ENCODE measurements around the gene NR4A2. TPM values are rescaled to one million over a fixed set of nuclear protein-coding genes. Genes with fewer than 3 reads are reported as not detected.

The NR4A2 gene
- polyA plus RNA-seq, 1 of the 3 experiments (the other 2 are of a cell fraction): 16.2 TPM

GRCh38 chr2:156340804-156341451 is 8.4 kb upstream of the NR4A2 start (continued):
- TF ChIP-seq ELF1 (IDR thresholded peaks at IDR 0.05) (no peak), RAD21 (IDR thresholded peaks at IDR 0.05; ENCODE audit: low read length) (no peak)

GRCh38 chr2:156340377-156340776 is 7.9 kb upstream of the NR4A2 start:
- no peaks in the 10 kb centered on the region for H3K79me2 ChIP-seq (ENCODE audit: insufficient read depth)
- H3K27ac ChIP-seq (ENCODE audit: low read depth in 2 of 2, low read length in 1 of 2): peak overlapping the region in 1 of 2 experiments; percentile 8; a peak in 1 of 4 replicates
- 43% methylated on average over 1 of the region's 1 CpG for WGBS (ENCODE audit: low lambda C conversion rate)
- H3K36me3 ChIP-seq (replicated peaks in 1 of 2; ENCODE audit: control insufficient read depth in 1 of 2, insufficient read depth in 2 of 2, low read length in 1 of 2): peaks cover 0 to 3% of the 10 kb centered on the region in 2 experiments
- H3K9me2 ChIP-seq: no peaks in the 10 kb centered on the region
- no peak for DNase-seq
- no peak overlapping the region for H3K4me3 ChIP-seq (ENCODE audit: low read depth in 2 of 2, low read length in 1 of 2)
- POLR2A ChIA-PET: no interaction called here
- H3K27me3 ChIP-seq (ENCODE audit: insufficient read depth): no peaks in the 10 kb centered on the region
- H3F3A ChIP-seq (replicated peaks; ENCODE audit: insufficient read depth): peaks cover 25% of the 10 kb centered on the region
- no peaks in the 10 kb centered on the region for H4K20me1 ChIP-seq (ENCODE audit: insufficient read depth)
- TF ChIP-seq IRF3 (IDR thresholded peaks at IDR 0.05; ENCODE audit: low read depth, low read length) (no peak), EZH2phosphoT487 (IDR thresholded peaks at IDR 0.05; ENCODE audit: borderline replicate concordance, low read depth) (no peak), MEF2A (IDR thresholded peaks at IDR 0.05; ENCODE audit: borderline replicate concordance, low read depth) (no peak), RFX5 (IDR thresholded peaks at IDR 0.05; ENCODE audit: low read length) (no peak), SIN3A (IDR thresholded peaks at IDR 0.05; ENCODE audit: borderline replicate concordance, low read depth, low read length) (no peak), ZBTB33 (IDR thresholded peaks at IDR 0.05; ENCODE audit: borderline replicate concordance, low read depth) (no peak)
- peak overlapping the region; percentile 94; the same call in 1 of the 2 replicates for H3K4me2 ChIP-seq
- H3K9me3 ChIP-seq: no peaks in the 10 kb centered on the region
- no peak overlapping the region for H2AFZ ChIP-seq (ENCODE audit: low read depth)
- H3K4me1 ChIP-seq (ENCODE audit: control insufficient read depth in 1 of 2, insufficient read depth in 2 of 2, low read depth in 1 of 2, low read length in 1 of 2): peaks cover 9 to 10% of the 10 kb centered on the region in 2 experiments; a peak in 3 of 4 replicates
- no peak overlapping the region for H3K9ac ChIP-seq
- CTCF ChIA-PET: interaction anchor here (0.6 to 1.9 kb wide), 3 partner anchors 246 to 1472 kb away, joined by 3 to 8 read pairs (median 3); no protein-coding TSS in a partner anchor

GRCh38 chr2:156339865-156340264 is 7.3 kb upstream of the NR4A2 start:
- Histone ChIP-seq H3K4me2 (no peak overlapping the region), H3K79me2 (ENCODE audit: insufficient read depth) (no peaks in the 10 kb centered on the region), H3F3A (replicated peaks; ENCODE audit: insufficient read depth) (peaks cover 29% of the 10 kb centered on the region), H3K9me2 (no peaks in the 10 kb centered on the region), H3K27ac (ENCODE audit: low read depth in 2 of 2, low read length in 1 of 2) (peak overlapping the region in 1 of 2 experiments; percentile 8; a peak in 1 of 4 replicates), H3K4me1 (ENCODE audit: control insufficient read depth in 1 of 2, insufficient read depth in 2 of 2, low read depth in 1 of 2, low read length in 1 of 2) (peaks cover 9 to 10% of the 10 kb centered on the region in 2 experiments; a peak in 3 of 4 replicates), H3K4me3 (ENCODE audit: low read depth in 2 of 2, low read length in 1 of 2) (no peak overlapping the region), H3K36me3 (replicated peaks in 1 of 2; ENCODE audit: control insufficient read depth in 1 of 2, insufficient read depth in 2 of 2, low read length in 1 of 2) (peaks cover 0 to 3% of the 10 kb centered on the region in 2 experiments), H3K9ac (no peak overlapping the region), H3K9me3 (no peaks in the 10 kb centered on the region), H2AFZ (ENCODE audit: low read depth) (no peak overlapping the region), H4K20me1 (ENCODE audit: insufficient read depth) (no peaks in the 10 kb centered on the region), H3K27me3 (ENCODE audit: insufficient read depth) (no peaks in the 10 kb centered on the region)
- WGBS (ENCODE audit: low lambda C conversion rate): 44% methylated on average over 3 of the region's 3 CpGs
- no peak for DNase-seq
- ChIA-PET POLR2A (no interaction called here), CTCF (interaction anchor here (1.9 kb wide), 1 partner anchor 249 kb away, joined by 8 read pairs; no protein-coding TSS in a partner anchor)
- TF ChIP-seq PBX3 (IDR thresholded peaks at IDR 0.05) (no peak), EP300 (IDR thresholded peaks at IDR 0.05; ENCODE audit: borderline replicate concordance in 1 of 2, low read depth in 1 of 2, low read length in 1 of 2) (no peak), POLR2AphosphoS5 (IDR thresholded peaks at IDR 0.05; ENCODE audit: low read depth, low read length) (no peak), USF2 (IDR thresholded peaks at IDR 0.05; ENCODE audit: borderline replicate concordance, low read depth, low read length) (no peak), USF1 (IDR thresholded peaks at IDR 0.05; ENCODE audit: borderline replicate concordance, low read depth) (no peak), ZBTB33 (IDR thresholded peaks at IDR 0.05; ENCODE audit: borderline replicate concordance, low read depth) (no peak), FOXJ3 (CRISPR knock-in tag; IDR thresholded peaks at IDR 0.05) (no peak), JUND (IDR thresholded peaks at IDR 0.05) (no peak), EZH2phosphoT487 (IDR thresholded peaks at IDR 0.05; ENCODE audit: borderline replicate concordance, low read depth) (no peak)
